ENCODE data around the gene CEP76.
A peak's percentile ranks its signal among the peaks of the same experiment; 100 is the strongest.

CEP76 gene

DNA sequence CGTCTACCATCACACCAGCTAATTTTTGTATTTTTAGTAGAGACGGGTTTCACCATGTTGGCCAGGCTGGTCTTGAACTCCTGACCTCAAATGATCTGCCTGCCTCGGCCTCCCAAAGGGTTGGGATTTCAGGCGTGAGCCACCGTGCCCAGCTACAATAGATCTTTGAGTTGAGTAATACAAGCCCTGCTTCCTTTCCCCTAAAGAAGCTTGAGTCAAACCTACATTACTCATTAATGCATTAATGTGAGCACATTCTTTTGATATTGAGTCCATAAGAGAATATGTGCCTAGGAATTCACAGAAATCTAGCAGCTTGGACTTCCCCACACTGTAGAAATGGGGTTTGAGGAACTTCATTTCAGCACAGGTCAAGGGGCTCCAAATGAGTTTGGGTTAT lies 39.9 kb upstream of the CEP76 start:
- no CpG with 5 or more reads among the region's 5 CpGs for whole genome bisulfite sequencing (ENCODE audit: extremely low coverage, insufficient coverage, low lambda C conversion rate)

DNA sequence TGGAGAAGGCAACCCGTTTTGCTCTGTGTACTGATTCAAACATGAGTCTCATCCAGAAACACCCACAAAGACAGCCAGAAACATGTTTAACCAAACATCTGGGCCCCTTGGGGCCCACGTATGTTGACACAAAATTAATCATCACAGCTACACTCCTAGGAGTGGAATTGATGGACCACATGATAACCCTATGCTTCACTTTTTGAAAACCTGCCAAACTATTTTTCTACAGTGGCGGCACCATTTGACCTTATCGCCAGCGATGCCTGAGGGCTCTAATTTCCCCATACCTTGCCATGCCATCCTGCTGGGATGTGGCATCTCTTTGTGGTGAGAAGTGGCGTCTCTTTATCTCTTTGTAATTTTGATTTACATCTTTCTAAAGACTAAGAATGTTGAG lies 38.8 kb upstream of the CEP76 start:
- Histone ChIP-seq H3K79me1 (ENCODE audit: low read length) (no peaks in the 10 kb centered on the region), H2AK5ac (ENCODE audit: low read length) (no peak overlapping the region), H3K4me3 (ENCODE audit: low read length) (no peak overlapping the region), H3K27ac (ENCODE audit: low read depth, low read length) (no peak overlapping the region), H3K27me3 (ENCODE audit: insufficient read depth, low read length, poor library complexity) (no peaks in the 10 kb centered on the region), H3K36me3 (ENCODE audit: control insufficient read depth, insufficient read depth, low read length) (no peaks in the 10 kb centered on the region), H3K9ac (ENCODE audit: low read length) (no peak overlapping the region), H3K4me2 (ENCODE audit: low read length) (no peak overlapping the region), H3K4ac (ENCODE audit: low read depth, low read length) (no peak overlapping the region), H3K56ac (ENCODE audit: low read length) (no peak overlapping the region), H2BK5ac (ENCODE audit: low read length) (no peak overlapping the region), H4K5ac (ENCODE audit: low read length) (no peak overlapping the region), H4K8ac (ENCODE audit: low read depth, low read length) (no peak overlapping the region), H3K79me2 (ENCODE audit: control insufficient read depth, insufficient read depth, low read length) (no peaks in the 10 kb centered on the region), H2BK15ac (replicated peaks; ENCODE audit: low read depth) (no peak overlapping the region), H2BK120ac (ENCODE audit: low read depth, low read length) (no peak overlapping the region), H3K18ac (ENCODE audit: low read length) (no peak overlapping the region), H3K4me1 (ENCODE audit: control insufficient read depth, low read depth, low read length) (no peaks in the 10 kb centered on the region), H3K23ac (ENCODE audit: low read length) (no peak overlapping the region)
- DNase-seq, result no peak
- WGBS (ENCODE audit: extremely low coverage, insufficient coverage, low lambda C conversion rate), result no CpG with 5 or more reads among the region's 6 CpGs

More for the DNA sequence above, 39.9 kb upstream of the CEP76 start:
- Histone ChIP-seq H2AK5ac (ENCODE audit: low read length) (no peak overlapping the region), H3K27me3 (ENCODE audit: insufficient read depth, low read length, poor library complexity) (no peaks in the 10 kb centered on the region), H4K8ac (ENCODE audit: low read depth, low read length) (no peak overlapping the region), H2BK5ac (ENCODE audit: low read length) (no peak overlapping the region), H3K36me3 (ENCODE audit: control insufficient read depth, insufficient read depth, low read length) (no peaks in the 10 kb centered on the region), H3K4me2 (ENCODE audit: low read length) (no peak overlapping the region), H3K4me1 (ENCODE audit: control insufficient read depth, low read depth, low read length) (no peaks in the 10 kb centered on the region), H3K4me3 (ENCODE audit: low read length) (no peak overlapping the region), H3K18ac (ENCODE audit: low read length) (no peak overlapping the region), H2BK120ac (ENCODE audit: low read depth, low read length) (no peak overlapping the region), H3K27ac (ENCODE audit: low read depth, low read length) (no peak overlapping the region), H3K9ac (ENCODE audit: low read length) (no peak overlapping the region), H3K23ac (ENCODE audit: low read length) (no peak overlapping the region), H3K79me2 (ENCODE audit: control insufficient read depth, insufficient read depth, low read length) (no peaks in the 10 kb centered on the region), H3K4ac (ENCODE audit: low read depth, low read length) (no peak overlapping the region), H4K5ac (ENCODE audit: low read length) (no peak overlapping the region), H2BK15ac (replicated peaks; ENCODE audit: low read depth) (no peak overlapping the region), H3K79me1 (ENCODE audit: low read length) (no peaks in the 10 kb centered on the region), H3K56ac (ENCODE audit: low read length) (no peak overlapping the region)
- no peak for DNase-seq

DNA sequence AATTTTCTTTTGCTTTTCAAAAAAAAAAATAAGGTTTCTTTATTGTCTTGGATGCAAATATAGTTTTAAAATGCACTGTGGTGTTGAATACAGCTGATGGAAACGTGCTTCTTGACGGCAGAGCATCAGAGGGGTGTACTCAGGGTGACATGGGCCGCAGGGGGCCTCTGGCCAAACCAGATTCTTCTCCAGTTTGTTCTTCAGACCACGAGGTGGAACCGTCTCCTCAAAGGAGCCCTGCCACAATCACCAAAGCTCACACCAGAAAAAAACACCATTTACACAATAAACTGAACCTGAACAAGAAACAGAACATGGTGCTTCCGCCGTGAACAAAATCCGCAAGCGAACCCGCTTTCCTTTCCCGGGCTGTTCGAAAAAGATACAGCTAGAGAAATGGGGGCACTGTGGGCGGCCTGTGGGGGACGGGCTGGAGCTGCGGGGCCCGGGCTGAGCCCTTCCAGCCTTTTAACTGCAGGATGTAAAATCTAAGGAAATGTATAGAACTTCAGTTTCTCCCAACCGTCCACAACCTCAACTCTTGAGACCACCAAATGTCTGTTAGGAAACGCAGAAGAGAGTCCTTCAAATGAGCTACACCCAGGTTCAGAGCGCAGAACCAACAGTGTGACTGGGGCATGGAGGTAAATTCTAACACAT lies 34.9 kb upstream of the CEP76 start:
- Histone ChIP-seq H3K4me1 (ENCODE audit: control insufficient read depth, low read depth, low read length) (no peaks in the 10 kb centered on the region), H3K79me1 (ENCODE audit: low read length) (no peaks in the 10 kb centered on the region), H2AK5ac (ENCODE audit: low read length) (no peak overlapping the region), H3K36me3 (ENCODE audit: control insufficient read depth, insufficient read depth, low read length) (no peaks in the 10 kb centered on the region), H3K9ac (ENCODE audit: low read length) (no peak overlapping the region), H4K8ac (ENCODE audit: low read depth, low read length) (no peak overlapping the region), H2BK5ac (ENCODE audit: low read length) (no peak overlapping the region), H2BK15ac (replicated peaks; ENCODE audit: low read depth) (no peak overlapping the region), H3K18ac (ENCODE audit: low read length) (no peak overlapping the region), H3K4ac (ENCODE audit: low read depth, low read length) (no peak overlapping the region), H3K79me2 (ENCODE audit: control insufficient read depth, insufficient read depth, low read length) (no peaks in the 10 kb centered on the region), H3K27ac (ENCODE audit: low read depth, low read length) (no peak overlapping the region), H3K4me3 (ENCODE audit: low read length) (no peak overlapping the region), H2BK120ac (ENCODE audit: low read depth, low read length) (no peak overlapping the region), H3K27me3 (ENCODE audit: insufficient read depth, low read length, poor library complexity) (no peaks in the 10 kb centered on the region), H3K56ac (ENCODE audit: low read length) (no peak overlapping the region), H3K4me2 (ENCODE audit: low read length) (no peak overlapping the region), H4K5ac (ENCODE audit: low read length) (no peak overlapping the region), H3K23ac (ENCODE audit: low read length) (no peak overlapping the region)
- WGBS (ENCODE audit: extremely low coverage, insufficient coverage, low lambda C conversion rate), result no CpG with 5 or more reads among the region's 19 CpGs
- DNase-seq, result no peak

DNA sequence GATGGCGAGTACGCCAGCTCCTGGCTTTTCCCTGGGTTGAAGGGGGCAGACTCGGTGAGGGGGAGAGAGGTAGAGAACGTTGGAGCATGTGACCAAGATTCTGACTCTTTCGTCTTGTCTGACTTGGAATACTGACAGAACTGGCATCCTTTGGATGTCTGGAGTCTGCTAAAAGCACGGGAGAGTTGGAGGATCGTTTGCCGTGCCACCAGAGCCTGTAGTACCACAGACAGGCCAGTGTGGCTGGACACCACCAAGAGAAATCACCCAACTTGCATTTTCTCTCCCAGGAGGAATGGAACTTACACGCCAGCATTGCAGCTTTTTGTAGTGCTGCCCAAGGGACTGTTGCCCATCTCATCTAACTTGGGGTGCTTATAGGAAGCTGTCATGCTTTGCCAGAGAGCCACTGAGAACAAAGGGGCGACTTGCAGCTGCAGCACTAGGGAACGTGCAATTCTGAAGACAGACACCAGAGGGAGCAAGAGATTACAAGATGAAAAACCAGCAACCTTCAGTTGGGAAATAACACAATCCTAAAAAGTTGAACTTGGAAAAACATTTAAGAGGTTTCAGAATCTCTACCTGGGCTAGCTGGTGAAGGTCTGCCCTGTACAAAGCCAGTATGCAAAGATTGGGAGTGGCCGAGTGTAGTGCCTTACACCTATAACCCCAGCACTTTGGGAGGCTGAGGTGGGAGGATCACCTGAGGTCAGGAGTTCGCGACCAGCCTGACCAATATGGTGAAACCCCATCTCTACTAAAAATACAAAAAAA lies 24.4 kb upstream of the CEP76 start:
- H2AK5ac ChIP-seq (ENCODE audit: low read length), result no peak overlapping the region

DNA sequence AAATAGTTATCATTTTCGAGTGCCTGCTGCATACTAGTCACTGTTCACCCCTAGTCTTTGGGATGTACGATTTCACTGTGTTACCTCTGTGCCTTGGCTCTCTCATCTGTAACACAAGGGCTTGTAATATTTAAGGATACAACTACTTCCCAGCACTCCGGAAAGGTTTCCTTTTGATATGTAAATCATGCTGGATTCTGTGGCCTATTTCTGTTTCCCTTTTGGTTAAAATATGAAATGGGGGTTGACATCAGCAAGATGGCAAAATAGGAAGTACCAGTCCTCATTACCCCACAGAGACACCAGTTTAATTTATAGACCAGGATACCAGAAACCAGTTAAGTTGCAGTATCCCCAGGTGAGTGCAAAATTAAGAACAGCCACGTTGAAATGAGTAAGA lies 23.8 kb upstream of the CEP76 start:
- Histone ChIP-seq H4K5ac (ENCODE audit: low read length) (no peak overlapping the region), H3K23ac (ENCODE audit: low read length) (no peak overlapping the region), H3K4me1 (ENCODE audit: control insufficient read depth, low read depth, low read length) (no peaks in the 10 kb centered on the region), H2BK5ac (ENCODE audit: low read length) (no peak overlapping the region), H2BK120ac (ENCODE audit: low read depth, low read length) (no peak overlapping the region), H4K8ac (ENCODE audit: low read depth, low read length) (no peak overlapping the region), H3K56ac (ENCODE audit: low read length) (no peak overlapping the region), H2BK15ac (replicated peaks; ENCODE audit: low read depth) (no peak overlapping the region), H3K79me2 (ENCODE audit: control insufficient read depth, insufficient read depth, low read length) (no peaks in the 10 kb centered on the region), H3K4ac (ENCODE audit: low read depth, low read length) (no peak overlapping the region), H3K27me3 (ENCODE audit: insufficient read depth, low read length, poor library complexity) (no peaks in the 10 kb centered on the region), H3K79me1 (ENCODE audit: low read length) (no peaks in the 10 kb centered on the region), H3K18ac (ENCODE audit: low read length) (no peak overlapping the region), H2AK5ac (ENCODE audit: low read length) (no peak overlapping the region), H3K4me3 (ENCODE audit: low read length) (no peak overlapping the region), H3K27ac (ENCODE audit: low read depth, low read length) (no peak overlapping the region), H3K36me3 (ENCODE audit: control insufficient read depth, insufficient read depth, low read length) (peaks cover 3% of the 10 kb centered on the region), H3K4me2 (ENCODE audit: low read length) (no peak overlapping the region), H3K9ac (ENCODE audit: low read length) (no peak overlapping the region)
- no CpG with 5 or more reads among the region's 4 CpGs for WGBS (ENCODE audit: extremely low coverage, insufficient coverage, low lambda C conversion rate)
- no peak for DNase-seq

More for the DNA sequence above, 24.4 kb upstream of the CEP76 start:
- H3K23ac ChIP-seq (ENCODE audit: low read length), result no peak overlapping the region
- no peak overlapping the region for H4K8ac ChIP-seq (ENCODE audit: low read depth, low read length)
- no peaks in the 10 kb centered on the region for H3K79me1 ChIP-seq (ENCODE audit: low read length)
- no peak overlapping the region for H4K5ac ChIP-seq (ENCODE audit: low read length)
- H3K4ac ChIP-seq (ENCODE audit: low read depth, low read length), result no peak overlapping the region
- H3K18ac ChIP-seq (ENCODE audit: low read length), result no peak overlapping the region
- no peaks in the 10 kb centered on the region for H3K27me3 ChIP-seq (ENCODE audit: insufficient read depth, low read length, poor library complexity)
- H3K27ac ChIP-seq (ENCODE audit: low read depth, low read length), result no peak overlapping the region
- no peaks in the 10 kb centered on the region for H3K79me2 ChIP-seq (ENCODE audit: control insufficient read depth, insufficient read depth, low read length)
- H2BK120ac ChIP-seq (ENCODE audit: low read depth, low read length), result no peak overlapping the region
- no peak overlapping the region for H3K56ac ChIP-seq (ENCODE audit: low read length)
- no peak overlapping the region for H3K9ac ChIP-seq (ENCODE audit: low read length)
- peaks cover 3% of the 10 kb centered on the region for H3K36me3 ChIP-seq (ENCODE audit: control insufficient read depth, insufficient read depth, low read length)
- no peak overlapping the region for H3K4me3 ChIP-seq (ENCODE audit: low read length)
- WGBS (ENCODE audit: extremely low coverage, insufficient coverage, low lambda C conversion rate), result no CpG with 5 or more reads among the region's 14 CpGs
- no peak overlapping the region for H3K4me2 ChIP-seq (ENCODE audit: low read length)
- H2BK5ac ChIP-seq (ENCODE audit: low read length), result no peak overlapping the region
- DNase-seq, result peak; percentile 77
- H2BK15ac ChIP-seq (replicated peaks; ENCODE audit: low read depth), result no peak overlapping the region
- no peaks in the 10 kb centered on the region for H3K4me1 ChIP-seq (ENCODE audit: control insufficient read depth, low read depth, low read length)
